Smooth muscle cell of the brain vasculature (primary cell): ENCODE measurements around the gene NDUFS8.

ENCODE experiments used
- DNase-seq: peaks from one replicate; pipeline ENCODE4 v3.0.0-alpha.2; 2012; ENCODE audit warnings: low read depth, low spot score

Gene NDUFS8

GRCh38 chr11:68015467-68015866, 15.0 kb upstream of the NDUFS8 start:
- no peak for DNase-seq

GRCh38 chr11:68016161-68016903, 14.1 kb upstream of the NDUFS8 start:
- DNase-seq, result no peak

- DNase-seq, result no peak
Observed at GRCh38 chr11:68016904-68017817, 13.3 kb upstream of the NDUFS8 start.

- no peak for DNase-seq
Observed at GRCh38 chr11:68017980-68018729, 12.3 kb upstream of the NDUFS8 start.

GRCh38 chr11:68018730-68019190, 11.7 kb upstream of the NDUFS8 start:
- no peak for DNase-seq

GRCh38 chr11:68019486-68019885, 11.0 kb upstream of the NDUFS8 start:
- no peak for DNase-seq

GRCh38 chr11:68020575-68020974, 9.9 kb upstream of the NDUFS8 start:
- DNase-seq, result no peak

- no peak for DNase-seq
Observed at GRCh38 chr11:68021167-68021787, 9.2 kb upstream of the NDUFS8 start.

GRCh38 chr11:68022531-68022930, 8.0 kb upstream of the NDUFS8 start:
- DNase-seq, result no peak

GRCh38 chr11:68024508-68024907, 6.0 kb upstream of the NDUFS8 start:
- DNase-seq, result no peak

GRCh38 chr11:68025047-68025446, 5.4 kb upstream of the NDUFS8 start:
- DNase-seq, result no peak

- no peak for DNase-seq
Observed at GRCh38 chr11:68026391-68027105, 3.9 kb upstream of the NDUFS8 start.

- no peak for DNase-seq
Observed at GRCh38 chr11:68027667-68028066, 2.8 kb upstream of the NDUFS8 start.

GRCh38 chr11:68028802-68029545, 1.5 kb upstream of the NDUFS8 start:
- no peak for DNase-seq

- DNase-seq, result no peak
Observed at GRCh38 chr11:68031144-68031464, 623 bp downstream of the NDUFS8 start.

GRCh38 chr11:68032003-68032402, 1.5 kb downstream of the NDUFS8 start:
- DNase-seq, result no peak

GRCh38 chr11:68032997-68033707, 2.7 kb downstream of the NDUFS8 start:
- DNase-seq, result no peak

- no peak for DNase-seq
Observed at GRCh38 chr11:68033708-68034045, 3.2 kb downstream of the NDUFS8 start.

GRCh38 chr11:68035266-68035876, 4.9 kb downstream of the NDUFS8 start:
- DNase-seq, result no peak
